HG03460 (cell line): ENCODE results near the gene SIK1.
"Not testable (repeated sequence)": the region's sequence is repeated elsewhere in the genome, so short reads cannot be mapped to it uniquely, and the experiment has no call there.

Experiments used
- ATAC-seq: cut with Tn5 transposase; IDR thresholded peaks from one replicate; pipeline ENCODE4 v1.9.1; 2021; ENCODE audit not compliant: unreplicated experiment

Gene SIK1

GRCh38 chr21:43440835-43441727 is 14.2 kb upstream of the SIK1 start:
- not testable (repeated sequence) for ATAC-seq

DNA sequence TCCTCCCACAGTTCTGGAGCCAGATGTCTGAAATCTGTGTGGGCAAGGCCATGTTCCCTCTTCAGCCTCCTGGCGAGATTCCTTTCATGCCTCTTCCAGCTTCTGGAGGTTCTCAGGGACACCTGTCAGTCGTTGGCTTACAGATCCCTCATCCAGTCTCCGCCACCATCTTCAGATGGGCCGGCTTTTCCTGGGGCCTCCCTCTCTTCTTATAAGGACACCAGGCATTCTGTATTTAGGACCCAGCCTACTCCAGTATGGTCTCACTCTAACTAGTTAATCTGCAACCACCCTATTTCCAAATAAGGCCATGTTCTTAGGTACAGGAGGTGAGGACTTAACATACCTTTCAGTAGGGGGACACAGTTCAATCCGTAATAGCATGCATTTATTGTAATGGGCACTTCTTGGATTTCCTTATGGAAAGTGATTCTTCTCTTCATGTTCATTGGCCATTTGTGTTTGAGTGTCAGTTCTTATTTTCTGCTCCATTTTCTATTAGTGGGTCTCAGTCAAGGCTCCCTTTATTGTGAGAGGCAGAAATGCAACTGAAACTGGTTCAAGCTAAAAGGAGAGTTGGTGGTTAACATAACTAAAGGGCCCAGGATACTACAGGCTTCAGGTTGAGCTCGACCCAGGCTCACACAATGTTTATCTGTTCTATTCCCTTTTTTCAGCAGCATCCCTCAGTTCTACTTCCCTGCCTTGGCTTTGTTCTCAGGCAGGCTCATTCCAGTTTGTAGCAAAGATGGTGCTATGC is 12.6 kb upstream of the SIK1 start:
- not testable (repeated sequence) for ATAC-seq

DNA sequence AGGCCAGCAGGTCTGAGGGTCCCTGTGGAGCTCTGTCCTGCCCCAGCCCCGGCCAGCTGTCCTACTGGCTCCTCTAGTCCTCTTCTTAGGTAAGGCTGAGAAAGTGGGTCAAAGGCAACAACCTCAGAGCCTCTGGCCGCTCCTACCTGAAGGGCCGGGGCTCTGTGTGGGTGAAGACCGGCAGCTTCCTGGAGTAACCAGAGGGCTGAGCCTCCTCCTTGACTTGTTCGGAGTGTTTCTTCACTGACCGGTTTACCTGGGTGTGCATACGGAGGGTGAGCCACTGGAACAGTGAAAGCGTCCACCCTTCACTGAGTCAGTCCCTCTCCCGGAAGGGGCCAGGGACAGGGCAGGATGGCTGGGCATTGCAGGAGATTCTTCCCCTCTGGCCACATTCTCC is 9.3 kb upstream of the SIK1 start:
- ATAC-seq = not testable (repeated sequence)

DNA sequence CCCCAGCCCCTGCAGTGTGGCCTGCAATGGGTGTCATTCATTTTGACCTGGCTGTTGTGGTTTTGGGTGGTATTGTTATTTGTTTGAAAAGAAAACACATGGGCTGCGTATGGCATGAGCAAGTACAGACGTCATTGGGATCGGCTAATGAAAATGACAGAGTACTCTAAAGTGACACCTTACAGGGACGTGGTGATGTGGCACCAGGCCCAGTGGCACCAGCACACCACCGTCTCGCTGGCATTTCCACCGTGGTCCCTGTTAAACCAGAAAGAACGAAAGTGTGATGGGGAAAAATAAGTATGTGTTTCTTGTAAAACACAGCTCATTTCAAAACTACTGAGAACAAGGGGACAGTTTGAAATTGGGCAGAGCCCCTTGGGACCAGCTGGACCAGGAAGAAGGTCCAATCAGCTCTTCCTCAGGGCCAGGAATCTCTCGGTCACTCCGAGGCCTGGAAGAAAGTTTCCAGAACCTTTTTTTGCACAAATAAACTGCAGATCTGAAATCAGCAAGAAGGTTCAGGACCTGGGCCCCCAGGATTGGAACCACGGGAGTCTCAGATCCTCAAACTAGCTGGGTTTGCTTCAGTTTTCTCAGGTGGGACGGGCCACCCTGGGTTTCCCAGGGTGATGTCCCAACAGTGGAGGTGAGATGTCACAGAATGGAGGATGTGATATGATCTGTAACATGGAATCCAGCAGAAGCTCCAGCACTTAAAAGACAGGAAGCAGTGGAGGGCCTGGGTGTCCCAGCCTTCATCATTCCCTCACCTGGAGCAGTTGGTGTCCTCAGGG is 6.6 kb upstream of the SIK1 start:
- ATAC-seq = not testable (repeated sequence)

DNA sequence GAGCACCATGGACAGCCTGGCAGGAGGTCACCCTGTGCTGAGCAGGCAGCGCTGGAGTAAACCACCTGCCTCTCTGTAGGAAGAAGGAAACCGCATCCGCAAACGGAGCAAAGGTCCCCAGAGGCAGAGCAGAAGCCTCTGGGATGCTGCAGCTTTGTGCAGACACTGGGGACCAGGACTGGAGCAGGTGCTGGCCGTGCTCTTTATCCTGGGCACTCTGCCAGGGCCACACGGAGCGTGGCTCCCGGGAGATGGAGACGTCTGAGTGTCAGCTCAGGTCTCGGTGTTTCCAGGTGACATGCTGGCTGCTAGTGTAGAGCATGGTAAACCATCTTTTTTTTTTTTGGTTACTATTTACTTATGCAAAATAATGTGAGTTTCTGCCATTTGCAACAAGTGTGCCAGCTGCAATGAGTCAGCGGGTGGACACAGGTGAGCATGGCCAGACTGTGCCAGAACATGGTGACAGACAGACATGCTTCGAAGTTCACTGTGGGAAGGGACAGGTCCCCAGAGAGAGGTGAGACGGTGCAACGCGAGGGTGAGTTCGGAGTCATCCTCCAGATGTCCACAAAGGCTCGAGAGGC is 4.0 kb upstream of the SIK1 start:
- ATAC-seq = not testable (repeated sequence)

- ATAC-seq = not testable (repeated sequence)
Observed at GRCh38 chr21:43428964-43429363, 2.0 kb upstream of the SIK1 start.

DNA sequence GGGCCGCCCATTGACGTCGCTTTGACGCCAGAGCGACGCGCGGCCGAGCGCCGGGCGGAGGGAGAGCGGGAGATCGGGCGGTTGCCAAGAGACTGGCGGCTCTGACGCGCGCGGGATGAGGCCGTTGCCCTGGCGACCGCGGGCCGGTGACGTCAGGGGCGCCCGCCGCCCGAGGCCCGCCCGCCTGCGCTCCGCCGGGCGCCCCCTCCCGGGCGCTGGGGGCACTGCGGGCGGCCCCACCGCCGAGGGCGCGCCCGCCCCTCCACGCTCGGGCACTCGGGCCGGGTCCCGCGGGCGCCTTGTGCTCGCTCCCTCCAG is 270 bp upstream of the SIK1 start:
- ATAC-seq = peak; percentile 76

- ATAC-seq = not testable (repeated sequence)
Observed at GRCh38 chr21:43426004-43426403, 927 bp downstream of the SIK1 start.

GRCh38 chr21:43419475-43419874 is 7.5 kb downstream of the SIK1 start:
- not testable (repeated sequence) for ATAC-seq

GRCh38 chr21:43414576-43414975 is 12.4 kb downstream of the SIK1 start:
- not testable (repeated sequence) for ATAC-seq

- ATAC-seq = not testable (repeated sequence)
Observed at GRCh38 chr21:43412020-43412788, 14.7 kb downstream of the SIK1 start.

GRCh38 chr21:43410456-43411068 is 16.4 kb downstream of the SIK1 start:
- not testable (repeated sequence) for ATAC-seq

DNA sequence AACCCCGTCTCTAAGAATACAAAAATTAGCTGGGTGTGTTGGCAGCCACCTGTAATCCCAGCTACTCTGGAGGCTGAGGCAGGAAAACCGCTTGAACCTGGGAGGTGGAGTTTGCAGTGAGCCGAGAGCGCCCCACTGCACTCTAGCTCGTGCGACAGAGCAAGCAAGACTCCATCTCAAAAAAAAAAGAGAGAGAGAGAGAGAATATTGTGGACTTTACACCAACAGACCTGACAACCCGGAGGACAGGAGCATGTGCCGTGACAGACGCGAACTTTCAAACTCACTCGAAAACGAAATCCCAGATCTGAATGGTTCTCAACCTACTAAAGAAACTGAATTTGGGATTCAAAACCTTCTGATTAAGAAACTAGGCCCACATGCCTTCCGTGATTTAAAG is 19.8 kb downstream of the SIK1 start:
- not testable (repeated sequence) for ATAC-seq

DNA sequence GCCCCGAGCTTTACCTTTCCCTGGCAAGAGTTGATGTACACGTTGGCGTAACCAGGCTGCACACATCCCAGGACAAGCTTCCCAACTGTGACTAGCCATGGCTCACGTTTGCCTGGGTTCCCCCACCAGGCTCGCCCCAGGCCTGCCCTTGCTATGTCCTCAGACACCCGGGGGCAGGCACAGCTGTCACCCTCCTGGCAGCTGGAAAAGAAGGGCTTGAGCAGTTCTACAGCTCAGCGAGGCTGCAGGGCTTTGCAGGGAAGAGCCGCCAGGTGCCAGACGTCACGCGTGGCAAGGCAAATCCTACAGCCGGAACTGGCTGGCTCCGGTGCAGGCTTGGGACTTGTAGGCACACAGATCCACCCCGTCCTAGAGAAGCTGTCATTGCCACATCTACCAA is 22.5 kb downstream of the SIK1 start:
- ATAC-seq = not testable (repeated sequence)

- not testable (repeated sequence) for ATAC-seq
Observed at GRCh38 chr21:43403651-43404430, 23.1 kb downstream of the SIK1 start.

DNA sequence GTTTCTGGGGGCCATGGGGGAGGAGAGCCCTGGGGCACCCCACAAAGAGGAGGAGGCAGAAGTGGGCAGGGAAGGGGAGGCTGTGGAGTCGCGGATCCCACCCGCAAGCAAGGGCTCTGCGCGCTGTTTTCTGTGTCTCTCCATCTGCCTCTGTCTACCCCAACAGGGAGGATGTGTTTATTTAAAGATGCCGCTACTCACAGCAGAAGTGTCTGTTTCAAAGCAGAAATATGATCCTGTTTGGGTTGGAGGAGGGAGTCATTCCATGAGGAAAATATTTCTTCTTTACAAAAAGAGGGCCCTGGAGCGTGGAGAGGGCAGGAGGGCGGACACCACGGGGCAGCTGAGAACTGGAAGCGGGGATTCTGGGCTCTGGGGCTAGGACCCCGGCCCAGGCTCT is 25.8 kb downstream of the SIK1 start:
- not testable (repeated sequence) for ATAC-seq

GRCh38 chr21:43399595-43400015 is 27.3 kb downstream of the SIK1 start:
- ATAC-seq = peak; percentile 62

DNA sequence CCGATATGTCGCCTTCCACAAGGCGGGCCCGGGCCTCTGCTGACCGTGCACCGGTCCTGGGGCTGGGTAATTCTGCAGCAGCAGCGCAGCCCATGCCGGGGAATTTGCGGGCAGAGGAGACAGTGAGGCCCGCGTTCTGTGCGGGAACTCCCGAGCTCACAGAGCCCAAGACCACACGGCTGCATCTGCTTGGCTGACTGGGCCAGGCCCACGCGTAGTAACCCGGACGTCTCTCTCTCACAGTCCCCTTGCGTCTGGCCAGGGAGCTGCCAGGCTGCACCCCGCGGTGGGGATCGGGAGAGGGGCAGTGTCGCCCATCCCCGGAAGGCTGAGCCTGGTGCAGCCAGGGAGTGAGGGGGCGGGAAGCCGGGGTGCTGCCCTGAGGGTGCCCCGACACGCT is 27.8 kb downstream of the SIK1 start:
- peak; percentile 22 for ATAC-seq

GRCh38 chr21:43398533-43398932 is 28.4 kb downstream of the SIK1 start:
- ATAC-seq = peak; percentile 48
